Measurements from ENCODE around the gene PMM2.

DNA sequence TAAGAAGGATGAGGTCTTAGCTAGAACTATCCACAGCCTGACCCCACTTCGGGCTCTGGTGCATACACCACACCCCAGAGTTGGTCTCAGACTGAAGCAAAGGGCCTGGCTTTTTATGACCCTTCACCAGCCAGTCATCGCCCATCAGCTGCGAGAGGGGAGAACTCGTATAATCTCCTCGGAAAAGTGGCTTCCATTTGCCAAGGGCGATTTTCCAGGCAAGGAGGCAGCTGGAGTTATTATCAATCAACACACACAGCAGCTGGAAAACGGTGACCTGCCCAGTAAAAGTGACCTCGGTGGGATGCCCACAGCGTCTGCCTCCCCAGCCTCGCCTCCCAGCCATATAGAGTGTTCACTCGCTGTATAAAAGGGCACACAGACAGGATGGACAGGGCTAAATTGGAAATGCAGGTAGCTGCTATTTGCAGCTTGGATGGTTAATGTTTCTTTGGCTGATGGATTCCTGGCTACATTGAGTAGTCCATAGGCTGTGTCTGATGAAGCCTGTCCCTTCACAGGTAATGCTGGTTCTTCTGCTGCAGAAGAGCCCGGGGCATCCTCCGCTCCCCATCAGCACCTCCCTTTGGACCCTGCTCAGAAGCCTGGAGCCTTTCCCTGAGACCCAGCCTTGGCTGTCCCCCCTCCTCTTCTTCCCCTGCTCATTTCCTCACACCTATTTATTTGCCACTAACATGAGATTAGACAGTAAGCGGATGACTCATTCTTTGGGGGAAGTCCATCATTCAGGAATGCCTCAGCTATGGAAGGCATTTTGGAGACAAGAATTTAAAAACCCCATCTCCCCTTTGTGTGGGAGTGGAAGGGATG lies 45.9 kb upstream of the PMM2 start:
- TF ChIP-seq, protein P1, sequence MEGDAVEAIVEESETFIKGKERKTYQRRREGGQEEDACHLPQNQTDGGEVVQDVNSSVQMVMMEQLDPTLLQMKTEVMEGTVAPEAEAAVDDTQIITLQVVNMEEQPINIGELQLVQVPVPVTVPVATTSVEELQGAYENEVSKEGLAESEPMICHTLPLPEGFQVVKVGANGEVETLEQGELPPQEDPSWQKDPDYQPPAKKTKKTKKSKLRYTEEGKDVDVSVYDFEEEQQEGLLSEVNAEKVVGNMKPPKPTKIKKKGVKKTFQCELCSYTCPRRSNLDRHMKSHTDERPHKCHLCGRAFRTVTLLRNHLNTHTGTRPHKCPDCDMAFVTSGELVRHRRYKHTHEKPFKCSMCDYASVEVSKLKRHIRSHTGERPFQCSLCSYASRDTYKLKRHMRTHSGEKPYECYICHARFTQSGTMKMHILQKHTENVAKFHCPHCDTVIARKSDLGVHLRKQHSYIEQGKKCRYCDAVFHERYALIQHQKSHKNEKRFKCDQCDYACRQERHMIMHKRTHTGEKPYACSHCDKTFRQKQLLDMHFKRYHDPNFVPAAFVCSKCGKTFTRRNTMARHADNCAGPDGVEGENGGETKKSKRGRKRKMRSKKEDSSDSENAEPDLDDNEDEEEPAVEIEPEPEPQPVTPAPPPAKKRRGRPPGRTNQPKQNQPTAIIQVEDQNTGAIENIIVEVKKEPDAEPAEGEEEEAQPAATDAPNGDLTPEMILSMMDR (IDR thresholded peaks at IDR 0.05), result no peak
- no peak for TF ChIP-seq POLR2A (IDR thresholded peaks at IDR 0.05)
